Mesendoderm (in vitro differentiated cells): ENCODE measurements around the gene SBK2.
"Not testable (repeated sequence)": the region's sequence is repeated elsewhere in the genome, so short reads cannot be mapped to it uniquely, and the experiment has no call there.

ENCODE experiments used
- DNase-seq: peaks from one replicate; pipeline ENCODE4 v3.0.0; 2013
- H2AK5ac ChIP-seq: 2 replicates; pipeline ENCODE4 v1.6.1; 2013; ENCODE audit warnings: low read length, inconsistent platforms
- H2BK120ac ChIP-seq: 2 replicates; pipeline ENCODE4 v1.6.1; 2013; ENCODE audit warnings: low read depth, mild to moderate bottlenecking, low read length, moderate library complexity, mixed read lengths
- H2BK15ac ChIP-seq: replicated peaks from 2 replicates; pipeline ENCODE4 v1.6.1; 2013; ENCODE audit warnings: low read depth, mild to moderate bottlenecking, moderate library complexity
- H2BK5ac ChIP-seq: 2 replicates; pipeline ENCODE4 v1.6.1; 2013; ENCODE audit warnings: low read length, inconsistent platforms
- H3K18ac ChIP-seq: 2 replicates; pipeline ENCODE4 v1.6.1; 2013; ENCODE audit warnings: mild to moderate bottlenecking, low read length, mixed read lengths
- H3K23ac ChIP-seq: one replicate; pipeline ENCODE4 v1.6.1; 2013; ENCODE audit warnings: low read length
- H3K27ac ChIP-seq: 2 replicates; pipeline ENCODE4 v1.5.1; 2013; ENCODE audit warnings: low read depth, mild to moderate bottlenecking, inconsistent platforms, low read length, moderate library complexity
- H3K27me3 ChIP-seq: 2 replicates; pipeline ENCODE4 v1.6.1; 2013; ENCODE audit warnings: low read length, control low read depth, mild to moderate bottlenecking, inconsistent platforms; ENCODE audit not compliant: insufficient read depth, poor library complexity
- H3K36me3 ChIP-seq: 2 replicates; pipeline ENCODE4 v1.6.1; 2013; ENCODE audit warnings: low read length, inconsistent platforms; ENCODE audit not compliant: control insufficient read depth, insufficient read depth
- H3K4ac ChIP-seq: one replicate; pipeline ENCODE4 v1.6.1; 2013; ENCODE audit warnings: low read depth, mild to moderate bottlenecking, low read length, moderate library complexity
- H3K4me1 ChIP-seq: 2 replicates; pipeline ENCODE4 v1.6.1; 2013; ENCODE audit warnings: low read depth, low read length, inconsistent platforms; ENCODE audit not compliant: control insufficient read depth
- H3K4me2 ChIP-seq: 2 replicates; pipeline ENCODE4 v1.6.1; 2013; ENCODE audit warnings: low read length
- H3K4me3 ChIP-seq: 2 replicates; pipeline ENCODE4 v1.5.1; 2013; ENCODE audit warnings: mild to moderate bottlenecking, low read length
- H3K56ac ChIP-seq: one replicate; pipeline ENCODE4 v1.6.1; 2013; ENCODE audit warnings: low read length
- H3K79me1 ChIP-seq: 2 replicates; pipeline ENCODE4 v1.6.1; 2013; ENCODE audit warnings: low read length, inconsistent platforms
- H3K79me2 ChIP-seq: 2 replicates; pipeline ENCODE4 v1.6.1; 2013; ENCODE audit warnings: mild to moderate bottlenecking, low read length; ENCODE audit not compliant: control insufficient read depth, insufficient read depth
- H3K9ac ChIP-seq: 2 replicates; pipeline ENCODE4 v1.6.1; 2013; ENCODE audit warnings: low read length, inconsistent platforms
- H4K5ac ChIP-seq: one replicate; pipeline ENCODE4 v1.6.1; 2013; ENCODE audit warnings: low read length
- H4K8ac ChIP-seq: one replicate; pipeline ENCODE4 v1.6.1; 2013; ENCODE audit warnings: low read depth, mild to moderate bottlenecking, control low read depth, low read length, moderate library complexity
- WGBS: extraction: QIAGEN DNeasy Blood & Tissue Kit; methylation state at CpG from one replicate; pipeline ENCODE4 v1.1.7; 2013; ENCODE audit warnings: low lambda C conversion rate, missing lambda C conversion rate; ENCODE audit not compliant: insufficient coverage; ENCODE audit errors: extremely low coverage; 5-methylcytosine and 5-hydroxymethylcytosine counted together

The SBK2 gene

DNA sequence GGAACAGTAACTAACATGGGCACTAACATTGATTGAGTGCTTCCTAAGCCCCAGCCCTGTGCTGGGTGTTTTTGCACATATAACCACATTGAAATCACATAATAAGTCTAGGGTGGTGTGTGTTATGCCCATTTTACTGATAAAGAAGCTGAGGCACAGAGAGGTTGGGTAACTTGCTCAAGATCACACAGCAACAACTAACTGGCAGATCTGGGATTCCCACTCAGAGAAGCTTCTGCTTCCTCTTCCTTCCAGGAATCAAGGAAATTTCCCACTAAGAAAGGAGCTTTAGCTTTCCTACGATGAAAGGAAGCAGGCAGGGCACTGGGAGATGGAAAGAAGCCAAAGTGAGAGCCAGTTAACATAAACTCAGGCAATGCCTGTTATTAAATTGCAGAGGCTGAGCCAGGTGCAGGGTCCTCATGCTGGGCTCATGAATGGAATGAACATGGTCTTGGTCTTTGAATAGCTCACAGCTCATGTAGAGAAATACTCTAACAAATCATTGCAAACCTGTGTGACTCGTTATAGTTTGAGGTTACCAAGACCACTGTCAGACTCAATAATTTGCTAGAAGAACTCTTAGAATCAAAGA, 38.6 kb downstream of the SBK2 start:
- no peak overlapping the region for H3K23ac ChIP-seq
- H3K27ac ChIP-seq: no peak overlapping the region
- no CpG with 5 or more reads among the region's 2 CpGs for WGBS

DNA sequence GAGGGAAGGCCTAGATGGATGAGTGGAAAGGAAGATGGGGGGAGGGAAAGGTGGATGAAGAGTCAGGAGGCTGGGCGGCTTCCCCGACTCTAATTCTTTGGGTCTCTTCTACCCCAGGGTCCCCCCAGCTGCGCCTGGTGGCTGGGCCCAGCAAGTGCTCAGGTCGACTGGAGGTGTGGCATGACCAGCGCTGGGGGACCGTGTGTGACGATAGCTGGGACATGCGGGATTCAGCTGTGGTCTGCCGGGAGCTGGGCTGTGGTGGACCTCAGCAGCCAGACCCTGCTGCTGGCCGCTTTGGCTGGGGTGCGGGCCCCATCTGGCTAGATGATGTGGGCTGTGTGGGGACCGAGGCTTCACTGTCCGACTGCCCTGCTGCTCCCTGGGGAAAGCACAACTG, 39.2 kb downstream of the SBK2 start:
- Histone ChIP-seq H2BK120ac (no peak overlapping the region), H3K18ac (no peak overlapping the region), H3K4ac (no peak overlapping the region), H3K36me3 (no peaks in the 10 kb centered on the region), H2BK5ac (no peak overlapping the region), H4K8ac (no peak overlapping the region), H3K9ac (no peak overlapping the region), H3K27ac (no peak overlapping the region), H3K27me3 (no peaks in the 10 kb centered on the region), H4K5ac (no peak overlapping the region), H3K4me1 (no peaks in the 10 kb centered on the region), H3K79me2 (no peaks in the 10 kb centered on the region), H2AK5ac (no peak overlapping the region), H3K23ac (no peak overlapping the region), H3K4me3 (no peak overlapping the region), H3K79me1 (no peaks in the 10 kb centered on the region), H3K56ac (no peak overlapping the region), H2BK15ac (no peak overlapping the region), H3K4me2 (no peak overlapping the region)
- no peak for DNase-seq
- WGBS: no CpG with 5 or more reads among the region's 13 CpGs

More for the DNA sequence above, 38.6 kb downstream of the SBK2 start:
- Histone ChIP-seq H3K56ac (no peak overlapping the region), H3K27me3 (no peaks in the 10 kb centered on the region), H3K4me3 (no peak overlapping the region), H3K9ac (no peak overlapping the region), H4K8ac (no peak overlapping the region), H3K79me2 (no peaks in the 10 kb centered on the region), H3K4ac (no peak overlapping the region), H4K5ac (no peak overlapping the region), H2BK5ac (no peak overlapping the region), H2BK120ac (no peak overlapping the region), H3K79me1 (no peaks in the 10 kb centered on the region), H2BK15ac (no peak overlapping the region), H2AK5ac (no peak overlapping the region), H3K4me1 (no peaks in the 10 kb centered on the region), H3K18ac (no peak overlapping the region), H3K4me2 (no peak overlapping the region), H3K36me3 (no peaks in the 10 kb centered on the region)
- DNase-seq: no peak

DNA sequence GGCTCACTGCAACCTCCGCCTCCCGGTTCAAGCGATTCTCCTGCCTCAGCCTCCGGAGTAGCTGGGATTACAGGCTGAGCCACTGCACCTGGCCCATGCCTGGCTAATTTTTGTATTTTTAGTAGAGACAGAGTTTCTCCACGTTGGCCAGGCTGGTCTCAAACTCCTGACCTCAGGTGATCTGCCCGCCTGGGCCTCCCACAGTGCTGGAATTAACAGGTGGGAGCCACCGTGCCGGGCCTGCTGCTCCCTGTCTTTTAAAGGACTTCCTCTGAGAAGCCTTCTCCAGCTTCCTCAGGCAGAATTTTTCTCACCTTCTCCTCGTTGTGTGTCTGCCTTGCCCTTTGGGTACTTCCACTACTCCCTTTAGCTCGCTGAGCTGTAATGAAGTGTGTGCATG, 40.1 kb downstream of the SBK2 start:
- H3K23ac ChIP-seq, H2BK120ac ChIP-seq: not testable (repeated sequence)
- WGBS: no CpG with 5 or more reads among the region's 10 CpGs

DNA sequence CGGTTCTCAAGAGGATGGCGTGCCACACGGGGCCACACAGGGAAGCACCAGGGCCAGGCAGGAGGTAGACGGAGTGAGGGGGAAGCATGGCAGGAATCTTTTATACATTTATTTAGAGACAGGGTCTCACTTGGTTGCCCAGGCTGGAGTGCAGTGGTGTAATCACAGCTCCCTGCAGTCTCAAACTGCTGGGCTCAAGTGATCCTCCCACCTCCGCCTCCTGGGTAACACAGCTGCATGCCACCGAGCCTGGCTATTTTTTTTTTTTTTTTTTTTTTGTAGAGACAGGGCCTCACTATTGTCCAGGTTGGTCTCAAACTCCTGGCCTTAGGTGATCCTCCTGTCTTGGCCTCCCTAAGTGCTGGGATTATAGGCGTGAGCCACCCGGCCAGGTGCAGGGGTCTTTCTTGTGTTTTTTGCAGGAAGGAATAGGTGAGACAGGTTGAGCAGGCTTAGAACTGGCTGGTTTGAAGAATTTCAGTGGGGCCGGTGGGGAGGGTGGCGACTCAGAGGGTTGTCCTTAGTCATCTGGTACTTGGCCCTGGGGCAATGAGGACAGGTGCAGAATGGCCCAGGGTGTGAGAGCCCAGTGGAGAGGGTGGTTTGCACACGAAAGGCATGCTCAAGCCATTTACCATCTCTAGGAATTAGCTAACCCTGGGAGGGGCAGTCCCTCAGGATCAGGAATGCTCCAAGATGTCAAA, 41.1 kb downstream of the SBK2 start:
- Histone ChIP-seq H3K4me1 (no peaks in the 10 kb centered on the region), H4K8ac (no peak overlapping the region), H4K5ac (no peak overlapping the region), H3K4ac (no peak overlapping the region), H3K4me3 (no peak overlapping the region), H3K56ac (no peak overlapping the region), H3K36me3 (no peaks in the 10 kb centered on the region), H3K27ac (no peak overlapping the region), H2AK5ac (no peak overlapping the region), H3K27me3 (no peaks in the 10 kb centered on the region), H2BK15ac (no peak overlapping the region), H3K18ac (no peak overlapping the region), H3K4me2 (no peak overlapping the region), H3K79me2 (no peaks in the 10 kb centered on the region), H3K9ac (no peak overlapping the region), H3K23ac (no peak overlapping the region), H2BK5ac (no peak overlapping the region), H2BK120ac (no peak overlapping the region), H3K79me1 (no peaks in the 10 kb centered on the region)
- no CpG with 5 or more reads among the region's 11 CpGs for WGBS
- peak; percentile 55 for DNase-seq

More for the DNA sequence above, 40.1 kb downstream of the SBK2 start:
- not testable (repeated sequence) for H4K5ac ChIP-seq, H2BK5ac ChIP-seq, H3K79me1 ChIP-seq, H3K4me2 ChIP-seq, H3K4me3 ChIP-seq, H3K79me2 ChIP-seq, H3K36me3 ChIP-seq, DNase-seq, H2BK15ac ChIP-seq, H2AK5ac ChIP-seq, H3K27ac ChIP-seq, H4K8ac ChIP-seq, H3K9ac ChIP-seq, H3K56ac ChIP-seq, H3K4me1 ChIP-seq, H3K4ac ChIP-seq, H3K27me3 ChIP-seq, H3K18ac ChIP-seq

DNA sequence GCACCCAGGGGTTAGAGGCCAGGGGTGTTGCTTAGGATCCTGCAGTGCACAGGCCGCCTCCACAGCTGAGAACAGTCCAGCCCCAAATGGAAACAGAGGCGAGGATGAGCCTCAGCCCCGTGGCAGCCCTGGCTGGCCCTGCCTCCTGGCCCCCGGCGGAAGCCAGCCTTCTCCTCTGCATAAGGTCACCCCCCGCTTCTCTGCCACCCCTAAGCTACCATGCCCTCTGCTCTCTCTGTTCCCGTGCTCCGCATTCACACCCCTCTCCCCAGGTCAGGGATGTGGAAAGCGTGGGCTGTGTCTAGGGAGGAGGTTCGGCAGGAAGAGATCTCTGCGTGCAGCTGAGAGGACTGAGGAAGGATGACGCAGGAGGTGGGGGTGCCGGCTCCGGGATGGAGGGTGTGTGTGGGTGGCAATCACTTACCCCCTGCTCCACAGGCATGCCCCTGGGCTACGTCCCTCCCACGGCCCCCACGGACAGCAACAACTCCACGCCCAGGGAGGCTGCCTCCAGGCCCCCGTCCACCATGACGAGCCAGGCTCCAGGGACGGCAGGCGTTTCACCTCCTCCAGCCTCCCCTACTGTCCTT, 42.7 kb downstream of the SBK2 start:
- Histone ChIP-seq H3K4ac (no peak overlapping the region), H2BK120ac (no peak overlapping the region), H3K23ac (no peak overlapping the region), H2BK15ac (no peak overlapping the region), H3K4me3 (no peak overlapping the region), H3K79me2 (no peaks in the 10 kb centered on the region), H4K5ac (no peak overlapping the region), H3K36me3 (no peaks in the 10 kb centered on the region), H3K9ac (no peak overlapping the region), H3K56ac (no peak overlapping the region), H3K27me3 (no peaks in the 10 kb centered on the region), H3K4me1 (no peaks in the 10 kb centered on the region), H3K4me2 (no peak overlapping the region), H2BK5ac (no peak overlapping the region), H3K18ac (no peak overlapping the region), H2AK5ac (no peak overlapping the region), H4K8ac (no peak overlapping the region), H3K79me1 (no peaks in the 10 kb centered on the region), H3K27ac (no peak overlapping the region)
- WGBS: no CpG with 5 or more reads among the region's 22 CpGs
- DNase-seq: no peak
